GM12864 (cell line): ENCODE measurements around the gene BRI3.

Experiments
- DNase-seq: peaks from one replicate; pipeline ENCODE4 v3.0.0-alpha.2; 2011; ENCODE audit warnings: low read depth
- H3K4me3 ChIP-seq: 2 replicates; pipeline ENCODE4 v1.5.1; 2011; ENCODE audit warnings: mild to moderate bottlenecking, low read depth, low read length, control low read depth
- TF ChIP-seq, protein P1 (sequence below): IDR thresholded peaks from 2 replicates; pipeline ENCODE4 v1.5.1; 2011; ENCODE audit warnings: low read depth, mild to moderate bottlenecking, moderate library complexity, low read length, control low read depth, inconsistent platforms; ENCODE audit errors: missing control alignments

BRI3 gene

DNA sequence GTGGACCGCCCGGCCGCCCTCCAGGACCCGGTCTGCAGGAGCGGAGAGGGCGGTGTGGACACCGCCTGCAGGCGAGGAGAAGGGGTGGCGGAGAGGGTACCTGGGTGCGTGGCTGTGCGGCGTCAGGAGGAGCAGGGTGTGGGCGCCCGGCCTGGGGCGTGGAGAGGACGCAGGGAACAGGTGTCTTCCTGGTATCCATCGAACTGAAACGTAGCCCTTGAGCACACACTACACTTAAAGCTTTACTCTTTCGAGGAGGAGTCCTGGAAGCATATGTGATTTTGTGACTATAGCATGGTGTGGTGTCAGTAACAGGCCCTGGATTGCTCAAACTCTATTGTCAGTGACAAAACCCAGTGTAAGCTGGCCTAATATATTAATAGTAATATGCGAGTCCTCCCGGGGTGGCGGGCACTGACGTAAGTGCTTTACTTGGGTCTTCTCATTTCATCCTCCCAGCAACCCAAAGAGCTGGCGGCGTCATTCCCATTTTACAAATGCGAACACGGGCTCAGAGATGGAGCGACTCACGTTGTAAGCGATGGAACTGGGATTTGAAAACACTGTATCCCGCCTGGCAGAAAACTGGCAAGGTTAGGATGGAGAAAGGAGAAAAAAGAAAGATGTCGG lies 28.9 kb upstream of the BRI3 start:
- H3K4me3 ChIP-seq = peak overlapping the region; percentile 96
- TF ChIP-seq, protein P1, sequence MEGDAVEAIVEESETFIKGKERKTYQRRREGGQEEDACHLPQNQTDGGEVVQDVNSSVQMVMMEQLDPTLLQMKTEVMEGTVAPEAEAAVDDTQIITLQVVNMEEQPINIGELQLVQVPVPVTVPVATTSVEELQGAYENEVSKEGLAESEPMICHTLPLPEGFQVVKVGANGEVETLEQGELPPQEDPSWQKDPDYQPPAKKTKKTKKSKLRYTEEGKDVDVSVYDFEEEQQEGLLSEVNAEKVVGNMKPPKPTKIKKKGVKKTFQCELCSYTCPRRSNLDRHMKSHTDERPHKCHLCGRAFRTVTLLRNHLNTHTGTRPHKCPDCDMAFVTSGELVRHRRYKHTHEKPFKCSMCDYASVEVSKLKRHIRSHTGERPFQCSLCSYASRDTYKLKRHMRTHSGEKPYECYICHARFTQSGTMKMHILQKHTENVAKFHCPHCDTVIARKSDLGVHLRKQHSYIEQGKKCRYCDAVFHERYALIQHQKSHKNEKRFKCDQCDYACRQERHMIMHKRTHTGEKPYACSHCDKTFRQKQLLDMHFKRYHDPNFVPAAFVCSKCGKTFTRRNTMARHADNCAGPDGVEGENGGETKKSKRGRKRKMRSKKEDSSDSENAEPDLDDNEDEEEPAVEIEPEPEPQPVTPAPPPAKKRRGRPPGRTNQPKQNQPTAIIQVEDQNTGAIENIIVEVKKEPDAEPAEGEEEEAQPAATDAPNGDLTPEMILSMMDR = no peak
- DNase-seq = peak; percentile 2

DNA sequence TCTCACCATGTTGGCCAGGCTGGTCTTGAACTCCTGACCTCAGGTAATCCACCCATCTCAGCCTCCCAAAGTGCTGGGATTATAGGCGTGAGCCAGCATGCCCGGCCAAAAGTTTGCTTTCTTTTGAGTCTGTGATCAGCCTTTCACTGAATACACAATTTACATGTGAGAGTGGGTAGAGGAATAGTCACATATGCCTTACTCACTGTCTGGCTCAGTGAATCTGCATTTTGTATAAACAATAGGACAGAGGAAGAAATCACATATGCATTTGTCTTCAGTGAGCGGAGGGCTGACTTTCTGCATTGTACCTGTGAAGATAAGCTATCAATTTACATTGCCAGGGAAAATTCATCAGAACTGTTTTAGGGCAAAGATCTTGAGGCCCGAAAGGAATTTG lies 27.0 kb upstream of the BRI3 start:
- TF ChIP-seq, protein P1 = no peak
- no peak overlapping the region for H3K4me3 ChIP-seq
- DNase-seq = no peak

DNA sequence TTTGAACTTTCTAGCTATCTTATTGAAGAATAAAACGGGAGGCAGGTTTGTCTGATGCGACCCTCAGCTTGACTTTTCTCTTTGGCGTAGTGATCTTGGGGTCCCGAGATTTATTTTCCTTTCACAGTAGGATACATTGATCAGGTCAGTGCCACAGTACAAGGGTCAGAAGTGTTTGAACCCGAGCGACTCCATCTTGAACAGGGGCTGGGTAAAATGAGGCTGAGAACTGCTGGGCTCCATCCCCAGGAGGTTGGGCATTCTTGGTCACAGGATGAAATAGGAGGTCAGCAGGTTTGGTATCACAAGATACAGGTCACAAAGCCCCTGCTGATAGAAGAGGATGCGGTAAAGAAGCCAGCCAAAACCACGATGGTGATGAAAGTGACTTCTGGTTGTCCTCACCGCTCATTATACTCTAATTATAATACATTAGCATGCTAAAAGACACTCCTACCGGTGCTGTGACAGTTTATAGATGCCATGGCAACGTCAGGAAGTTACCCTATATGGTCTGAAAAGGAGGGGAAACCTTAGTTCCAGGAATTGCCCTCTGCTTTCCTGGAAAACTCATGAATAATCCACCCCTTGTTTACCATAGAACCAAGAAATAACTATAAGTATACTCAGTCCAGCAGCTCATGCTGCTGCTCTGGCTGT lies 26.4 kb upstream of the BRI3 start:
- TF ChIP-seq, protein P1 = no peak
- H3K4me3 ChIP-seq = no peak overlapping the region
- no peak for DNase-seq

DNA sequence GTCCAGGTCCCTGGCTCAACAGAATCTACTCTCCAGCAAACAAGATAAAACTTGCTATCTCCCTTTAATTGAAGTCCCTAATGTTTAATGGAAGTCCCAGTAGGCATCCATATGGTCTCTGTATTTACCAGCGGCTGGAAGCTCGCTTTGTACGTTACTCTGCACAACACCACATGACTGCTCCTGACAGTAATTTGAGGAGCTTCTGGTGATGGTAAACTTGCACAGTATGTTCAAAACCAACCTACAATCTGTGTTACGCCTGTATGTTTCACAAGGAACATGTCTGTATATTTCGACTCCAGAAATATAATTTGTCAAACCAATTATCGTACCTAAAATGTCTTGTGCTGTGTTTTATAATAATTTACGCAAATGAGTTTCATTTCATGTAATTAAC lies 25.1 kb upstream of the BRI3 start:
- TF ChIP-seq, protein P1 = no peak
- no peak for DNase-seq
- H3K4me3 ChIP-seq = no peak overlapping the region

DNA sequence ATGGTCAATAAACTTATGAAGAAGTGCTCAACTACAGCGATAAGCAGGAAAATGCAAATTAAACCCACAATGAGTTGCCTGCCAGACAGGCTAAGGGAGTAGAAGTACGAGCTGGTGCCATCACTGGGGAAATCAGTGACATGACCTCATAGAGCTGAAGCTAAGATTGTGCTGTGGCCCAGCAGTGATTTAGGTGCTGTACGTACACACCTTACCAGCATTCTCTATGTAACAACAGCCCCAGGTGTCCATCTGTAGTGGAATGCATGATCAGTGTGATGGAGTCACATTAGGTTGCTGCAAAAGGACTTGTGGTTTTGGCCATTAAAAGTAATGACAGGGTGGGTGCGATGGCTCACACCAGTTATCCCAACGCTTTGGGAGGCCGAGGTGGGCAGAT lies 23.8 kb upstream of the BRI3 start:
- no peak overlapping the region for H3K4me3 ChIP-seq
- TF ChIP-seq, protein P1 = no peak
- DNase-seq = no peak

DNA sequence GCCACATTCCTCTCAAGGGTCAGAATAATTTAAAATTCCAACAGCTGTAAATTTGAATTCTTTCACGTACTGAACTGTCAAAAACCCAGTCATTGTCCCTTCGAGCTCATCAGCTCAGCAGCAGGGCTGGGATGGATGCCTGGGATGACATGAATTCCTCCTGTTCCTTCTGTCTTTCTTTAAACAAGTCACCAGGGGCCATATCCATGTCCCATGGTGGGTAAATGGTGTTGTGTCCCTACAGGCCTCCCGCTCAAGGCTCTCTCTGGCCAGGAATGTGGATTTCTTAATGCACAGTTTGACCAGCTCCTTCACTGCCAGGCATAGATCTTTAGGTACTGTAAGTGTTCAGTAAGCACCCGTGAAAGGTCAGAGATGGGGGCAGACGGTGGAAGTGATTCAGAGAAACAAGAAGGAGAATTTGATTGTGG lies 15.6 kb upstream of the BRI3 start:
- H3K4me3 ChIP-seq = no peak overlapping the region
- TF ChIP-seq, protein P1 = no peak
- DNase-seq = no peak

DNA sequence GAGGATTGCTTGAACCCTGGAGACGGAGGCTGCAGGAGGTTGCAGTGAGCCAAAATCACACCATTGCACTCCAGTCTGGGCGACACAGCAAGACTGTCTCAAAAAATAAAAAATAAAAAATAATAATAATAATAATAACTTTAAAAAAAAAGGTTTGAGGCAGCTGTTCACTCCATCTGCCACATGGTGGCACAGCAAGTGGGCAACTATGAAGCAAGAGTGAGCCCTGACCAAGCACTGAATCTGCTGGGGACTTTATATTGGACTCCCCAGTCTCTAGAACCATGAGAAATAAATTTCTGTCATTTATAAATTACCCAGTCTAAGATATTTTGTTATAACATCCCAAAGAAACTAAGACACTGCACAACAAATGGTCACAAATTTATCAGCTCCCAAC lies 14.6 kb upstream of the BRI3 start:
- no peak for DNase-seq
- no peak overlapping the region for H3K4me3 ChIP-seq
- TF ChIP-seq, protein P1 = peak; percentile 34
